Uterus (tissue), 2 donors: Measurements from ENCODE around the gene ATP8A2.

Experiments used
- CTCF ChIP-seq, 4 experiments: fragments of 200-600 bp in 2 of 4; fragments of 450-650 bp in 2 of 4; sonication (generic) in 2 of 4; IDR thresholded peaks; one replicate each; pipeline ENCODE4 v1.5.1; 2016 to 2019; ENCODE audit warnings: antibody characterized with exemption in 4 of 4, mild to moderate bottlenecking in 2 of 4, moderate library complexity in 1 of 4
- POLR2A ChIP-seq, 2 donors: fragments of 450-650 bp; IDR thresholded peaks; one replicate each; pipeline ENCODE4 v1.6.1; 2016; ENCODE audit warnings: antibody characterized with exemption in 2 of 2, mild to moderate bottlenecking in 1 of 2, moderate library complexity in 1 of 2

- no peak for TF ChIP-seq POLR2A (IDR thresholded peaks at IDR 0.05)
- no peak for TF ChIP-seq CTCF (IDR thresholded peaks at IDR 0.05)
Measured at GRCh38 chr13:25902455-25902854, 530.7 kb downstream of the ATP8A2 start.
